ENCODE results near the gene SOX12.
"Not testable (repeated sequence)": the region's sequence is repeated elsewhere in the genome, so short reads cannot be mapped to it uniquely, and the experiment has no call there.

The SOX12 gene

GRCh38 chr20:363319-364078 is 38.1 kb downstream of the SOX12 start:
- no peak for DNase-seq

GRCh38 chr20:364905-365794 is 39.8 kb downstream of the SOX12 start:
- DNase-seq: no peak

- DNase-seq: no peak
These were observed 40.8 kb downstream of the SOX12 start for GRCh38 chr20:366041-366718.

- no peak for DNase-seq
These were observed 41.5 kb downstream of the SOX12 start for GRCh38 chr20:366719-367485.

- DNase-seq: no peak
These were observed 42.1 kb downstream of the SOX12 start for GRCh38 chr20:367486-367887.

GRCh38 chr20:368915-369314 is 43.6 kb downstream of the SOX12 start:
- no peak for DNase-seq

GRCh38 chr20:370151-370600 is 44.8 kb downstream of the SOX12 start:
- DNase-seq: no peak

- no peak for DNase-seq
These were observed 45.8 kb downstream of the SOX12 start for GRCh38 chr20:370977-371754.

GRCh38 chr20:371755-372542 is 46.6 kb downstream of the SOX12 start:
- no peak for DNase-seq

- not testable (repeated sequence) for DNase-seq
These were observed 47.3 kb downstream of the SOX12 start for GRCh38 chr20:372543-373082.

- DNase-seq: no peak
These were observed 48.0 kb downstream of the SOX12 start for GRCh38 chr20:373171-373890.

GRCh38 chr20:375265-375889 is 50.0 kb downstream of the SOX12 start:
- DNase-seq: no peak

- no peak for DNase-seq
These were observed 50.7 kb downstream of the SOX12 start for GRCh38 chr20:376089-376488.

GRCh38 chr20:376750-377149 is 51.4 kb downstream of the SOX12 start:
- no peak for DNase-seq

- DNase-seq: not testable (repeated sequence)
These were observed 52.2 kb downstream of the SOX12 start for GRCh38 chr20:377578-377977.

- DNase-seq: no peak
These were observed 53.6 kb downstream of the SOX12 start for GRCh38 chr20:378961-379336.

Measured in stimulated activated CD4-positive, alpha-beta T cell treated with anti-CD3 and anti-CD28 coated beads, Interleukin-12 subunit alpha, Interleukin-12 subunit beta, amount 100 ng/mL, for 4 hours (primary cell).